Suppressor macrophage treated with lipopolysaccharide for 1 hour (primary cell): ENCODE data around the gene TOPBP1.
"Not testable (repeated sequence)": the region's sequence is repeated elsewhere in the genome, so short reads cannot be mapped to it uniquely, and the experiment has no call there.

ENCODE experiments used
- DNase-seq, 3 donors: peaks; one replicate each; pipeline ENCODE4 v3.0.0-alpha.2; 2020 to 2022

The TOPBP1 gene

DNA sequence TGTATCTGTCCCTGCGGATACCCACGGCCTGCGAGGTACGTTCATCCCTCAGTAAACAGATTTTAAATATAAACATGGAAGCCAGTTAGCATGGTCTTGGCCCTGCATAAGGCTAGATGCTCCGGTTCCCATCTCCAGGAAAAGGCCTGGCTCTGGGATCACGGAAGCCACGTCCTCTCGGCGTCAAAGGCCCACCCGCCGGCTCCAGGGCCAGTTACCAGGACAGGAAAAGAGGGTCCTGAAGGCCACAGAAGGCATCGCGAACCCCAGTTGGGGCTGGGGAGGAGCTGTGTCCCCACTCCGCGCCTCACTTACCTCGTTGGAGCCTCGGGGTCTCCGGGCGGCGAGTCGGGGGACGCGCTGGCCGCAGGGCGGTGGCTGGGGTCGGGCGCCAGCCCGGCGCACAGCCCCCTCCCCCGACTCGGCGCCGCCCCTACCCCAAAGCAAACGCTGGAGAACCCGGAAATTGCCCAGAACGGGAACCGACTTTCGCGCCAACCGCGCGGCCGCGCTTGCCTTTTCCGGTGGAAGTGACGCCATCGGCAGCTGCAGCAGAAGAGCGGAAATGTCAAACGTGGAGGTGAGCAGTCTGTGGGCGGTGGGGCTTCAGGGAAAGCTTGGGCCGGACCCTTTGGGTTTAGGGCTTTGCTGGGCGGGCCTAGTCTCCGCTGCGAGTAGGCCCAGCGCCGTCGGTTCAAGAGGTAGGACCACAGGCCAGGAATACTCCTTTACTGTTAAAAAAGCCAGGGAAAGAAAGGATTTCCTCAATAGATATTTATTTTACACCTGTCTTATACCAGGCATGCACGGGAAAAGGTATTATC, at the start of gene TOPBP1:
TSS of gene TOPBP1 (minus strand) at position 488 of the 824 bp plus-strand sequence. CDS start 814 bp downstream, outside the sequence.
- peak; percentile 78 to 86 (median 79) for DNase-seq

DNA sequence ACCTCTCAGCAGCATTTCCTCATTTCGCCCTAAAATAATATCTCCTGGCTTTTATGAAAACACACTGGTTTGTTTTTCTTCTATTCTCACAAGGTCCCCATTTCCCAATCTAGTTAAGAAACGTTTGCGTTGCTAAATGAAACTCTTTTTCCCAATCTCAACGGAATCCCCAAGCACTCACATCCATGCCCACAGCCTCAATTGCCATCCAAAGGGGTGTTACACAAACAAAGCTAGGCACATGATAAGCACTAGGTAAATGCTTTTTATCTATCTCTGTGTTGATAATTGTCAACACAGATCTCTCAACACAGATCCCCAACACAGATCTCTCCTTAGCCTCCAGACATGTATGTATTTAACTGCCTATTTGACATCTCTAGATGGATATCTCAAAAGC, 49.3 kb upstream of the TOPBP1 start:
- DNase-seq: peak in 1 of 3 donors; percentile 10

- peak; percentile 28 to 55 (median 35) for DNase-seq
Measured at GRCh38 chr3:133709139-133709750, 47.5 kb upstream of the TOPBP1 start.

- no peak for DNase-seq
Measured at GRCh38 chr3:133706033-133706432, 44.3 kb upstream of the TOPBP1 start.

DNA sequence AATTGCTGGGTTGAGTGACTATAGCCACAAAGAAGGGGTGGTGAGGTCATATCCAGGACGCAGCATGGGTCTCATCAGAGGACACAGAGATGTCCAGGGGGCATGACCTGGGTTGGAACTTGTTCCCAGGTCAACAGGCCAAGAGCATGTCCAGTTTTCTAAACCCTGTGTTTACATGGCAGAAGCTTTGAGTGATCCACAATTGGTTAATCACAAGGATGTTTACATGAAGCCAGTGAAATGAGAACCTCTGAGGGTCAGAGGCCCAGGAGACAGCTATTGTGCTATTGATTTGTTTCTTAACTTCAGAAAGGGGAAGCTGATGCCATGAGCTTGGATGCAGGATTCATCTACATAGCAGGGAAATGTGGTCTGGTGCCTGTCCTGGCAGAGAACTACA, 42.2 kb upstream of the TOPBP1 start:
- no peak for DNase-seq

GRCh38 chr3:133701435-133702358, 40.0 kb upstream of the TOPBP1 start:
- no peak for DNase-seq

GRCh38 chr3:133700351-133700750, 38.6 kb upstream of the TOPBP1 start:
- no peak for DNase-seq

DNA sequence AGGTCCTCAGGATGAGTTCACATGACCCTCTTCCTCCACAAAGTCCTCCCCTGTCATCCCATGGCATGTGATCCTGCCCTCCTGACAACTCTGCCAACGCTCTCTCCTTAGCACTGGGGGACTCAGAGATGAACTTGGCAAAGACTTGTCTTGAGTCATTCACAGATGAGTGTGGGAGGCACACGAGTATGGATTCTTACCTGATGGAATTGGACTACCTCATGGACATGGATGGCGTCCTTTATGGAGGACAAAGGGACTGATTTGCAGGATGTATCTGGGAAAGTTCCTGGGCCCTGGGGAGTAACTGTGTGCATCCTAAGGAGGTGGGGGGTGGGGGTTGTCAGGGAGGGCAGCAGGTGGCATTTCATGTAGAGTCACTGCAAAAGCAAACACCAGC, 38.2 kb upstream of the TOPBP1 start:
- no peak for DNase-seq

- no peak for DNase-seq
Measured at GRCh38 chr3:133699467-133699866, 37.7 kb upstream of the TOPBP1 start.

GRCh38 chr3:133697960-133698359, 36.2 kb upstream of the TOPBP1 start:
- no peak for DNase-seq

GRCh38 chr3:133695560-133696171, 33.9 kb upstream of the TOPBP1 start:
- no peak for DNase-seq

DNA sequence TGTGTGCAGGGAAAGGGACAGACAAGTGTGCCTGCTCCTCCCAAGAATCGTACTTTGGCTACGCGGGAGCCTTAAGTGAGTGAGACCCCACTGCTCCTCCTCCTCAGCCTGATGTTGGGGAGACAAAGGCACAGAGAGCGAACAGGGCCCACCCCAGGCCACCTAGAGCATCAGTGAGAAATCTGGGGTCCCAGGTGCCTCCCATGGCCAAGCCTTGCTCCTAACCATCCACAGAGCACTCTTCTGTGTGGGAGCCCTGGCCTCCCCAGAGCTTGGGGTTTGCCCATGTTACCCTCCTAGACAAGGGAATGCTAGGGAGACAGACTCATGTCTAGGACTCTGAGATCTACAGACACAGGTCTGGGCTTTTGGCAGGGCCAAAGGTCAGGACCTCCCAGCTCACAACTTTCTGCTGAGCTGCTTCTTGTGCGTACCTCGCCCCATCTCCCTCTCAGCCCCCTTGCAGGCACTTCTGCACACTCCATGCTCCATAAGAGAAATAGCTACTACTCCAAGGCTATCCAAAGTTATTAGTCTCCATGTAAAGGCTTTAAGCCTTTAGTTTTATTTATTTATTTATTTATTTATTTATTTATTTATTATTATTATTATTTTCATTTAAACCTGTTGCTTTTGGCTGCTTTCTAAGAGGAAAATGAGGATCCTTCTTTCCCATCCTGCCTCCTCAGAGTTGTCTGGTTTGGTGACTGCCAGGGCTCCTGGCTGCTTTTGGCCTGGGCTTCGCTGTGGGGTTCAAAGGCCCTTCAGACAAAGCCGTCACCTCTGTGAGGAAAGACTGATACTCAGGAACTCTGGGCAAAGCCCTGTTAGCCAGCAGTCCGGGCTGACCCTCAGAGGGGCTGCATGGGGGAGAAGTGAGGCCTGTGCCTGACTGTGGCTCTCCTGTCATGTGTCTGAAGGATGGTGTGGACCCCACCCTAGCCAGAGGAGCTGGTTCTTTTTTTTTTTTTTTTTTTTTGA, 32.8 kb upstream of the TOPBP1 start:
- DNase-seq: no peak

GRCh38 chr3:133693821-133694220, 32.1 kb upstream of the TOPBP1 start:
- DNase-seq: no peak

DNA sequence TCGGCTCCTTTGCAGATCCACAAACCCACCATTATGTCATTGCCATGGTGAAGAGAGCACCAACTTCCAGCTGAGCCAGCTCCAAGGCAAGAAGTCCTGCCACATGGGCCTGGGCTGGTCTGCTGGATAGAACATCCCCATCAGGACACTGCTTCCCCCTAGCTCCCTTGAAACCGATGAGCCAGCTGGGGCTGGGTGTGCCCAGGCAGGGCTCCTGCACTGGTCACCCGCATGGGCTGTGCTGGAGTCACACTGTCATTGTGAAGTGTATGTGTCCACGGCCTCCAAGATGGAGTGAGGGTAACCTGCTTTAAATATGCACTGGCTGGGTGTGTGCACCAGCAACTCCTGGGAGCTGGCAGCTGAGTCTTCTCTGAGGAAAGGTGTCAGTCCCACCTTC, 31.0 kb upstream of the TOPBP1 start:
- DNase-seq: no peak

- DNase-seq: peak; percentile 21 to 41 (median 40)
Measured at GRCh38 chr3:133691273-133692107, 29.7 kb upstream of the TOPBP1 start.

DNA sequence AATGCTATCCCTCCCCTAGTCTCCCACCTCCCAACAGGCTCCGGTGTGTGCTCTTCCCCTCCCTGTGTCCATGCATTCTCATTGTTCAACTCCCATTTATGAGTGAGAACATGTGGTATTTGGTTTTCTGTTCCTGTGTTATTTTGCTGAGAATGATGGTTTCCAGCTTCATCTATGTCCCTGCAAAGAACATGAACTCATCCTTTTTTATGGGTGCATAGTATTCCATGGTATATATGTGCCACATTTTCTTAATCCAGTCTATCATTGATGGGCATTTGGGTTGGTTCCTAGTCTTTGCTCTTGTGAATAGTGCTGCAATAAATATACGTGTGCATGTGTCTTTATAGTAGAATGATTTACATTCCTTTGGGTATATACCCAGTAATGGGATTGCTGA, 16.3 kb upstream of the TOPBP1 start:
- DNase-seq: not testable (repeated sequence)

DNA sequence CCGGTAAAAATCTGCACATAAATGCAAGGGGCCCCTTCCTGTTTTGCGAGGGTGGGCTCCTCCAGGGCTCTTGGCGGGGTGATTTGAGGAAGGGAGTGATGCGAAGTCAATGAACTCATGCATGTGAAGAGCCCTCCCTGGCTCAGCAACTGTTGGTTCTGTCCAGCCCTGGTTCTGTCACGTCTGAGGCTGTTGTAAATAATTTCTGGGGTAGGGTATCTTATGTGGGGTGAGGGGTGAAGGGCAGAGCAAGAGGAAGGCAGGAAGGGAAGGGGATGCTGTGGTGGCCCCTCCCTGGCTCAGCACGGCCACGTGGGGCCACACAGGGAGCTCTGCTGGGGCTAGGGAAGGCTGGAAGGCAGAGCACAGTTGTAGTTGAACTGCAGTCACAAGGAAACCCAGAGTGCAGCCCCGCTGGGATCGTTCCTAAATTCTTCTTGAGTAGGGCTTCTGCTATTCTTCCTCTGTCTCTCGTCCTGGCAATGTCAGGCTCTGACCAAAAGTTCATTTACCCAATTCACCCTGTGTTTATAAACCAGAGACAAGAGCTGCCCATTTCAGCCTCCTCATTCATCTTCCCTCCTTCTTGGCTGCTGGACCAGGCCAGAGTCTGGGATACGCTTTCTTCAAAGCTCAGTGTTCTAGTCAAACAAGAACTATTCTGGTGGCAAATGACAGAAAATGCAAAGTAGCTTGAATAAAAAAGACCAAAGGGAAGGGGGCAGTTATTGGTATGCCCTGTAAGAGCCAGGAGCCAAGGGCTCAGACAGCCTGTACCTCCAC, 14.8 kb upstream of the TOPBP1 start:
- no peak for DNase-seq

DNA sequence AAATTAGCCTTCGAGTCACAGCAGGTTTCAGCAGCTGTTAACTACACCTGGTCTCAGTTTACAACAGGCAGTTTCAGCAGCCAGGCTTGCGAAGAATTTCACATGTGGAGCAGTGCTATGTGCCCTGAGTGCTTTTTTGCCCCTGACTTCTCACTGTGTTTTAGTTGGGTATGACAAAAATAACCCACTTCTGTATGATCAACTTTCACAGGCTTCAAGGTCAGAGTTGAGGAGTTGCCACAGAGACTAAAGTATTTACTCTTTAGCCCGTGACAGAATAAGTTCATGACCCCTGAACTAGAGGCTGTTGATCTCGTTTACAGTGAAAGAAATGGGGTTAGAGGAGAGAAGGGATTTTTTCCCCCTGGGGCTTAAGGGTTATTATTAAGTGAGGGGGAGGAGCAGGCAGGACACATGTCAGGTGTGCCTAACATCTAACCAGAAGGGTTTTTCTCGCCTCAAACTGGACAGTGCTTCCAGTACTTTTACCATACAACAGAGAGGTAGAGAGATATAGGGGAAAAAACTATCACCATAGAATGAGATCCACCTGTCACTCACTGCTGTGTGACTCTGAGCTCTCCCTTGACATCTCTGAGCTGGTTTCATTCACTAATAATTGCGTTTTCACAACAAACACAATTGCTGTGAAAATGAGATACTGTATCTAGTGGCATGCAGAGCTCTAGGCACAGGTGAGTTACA, 14.0 kb upstream of the TOPBP1 start:
- no peak for DNase-seq

GRCh38 chr3:133674290-133674919, 12.7 kb upstream of the TOPBP1 start:
- no peak for DNase-seq
